Testis (tissue), 2 donors: ENCODE data around the gene BOD1L1.

Experiments
- POLR2A ChIP-seq: fragments of 450-650 bp; IDR thresholded peaks from one replicate; pipeline ENCODE4 v1.6.1; 2017; ENCODE audit warnings: antibody characterized with exemption, mild to moderate bottlenecking, moderate library complexity
- TF ChIP-seq, protein P1 (sequence below), 3 experiments: fragments of 450-650 bp in 2 of 3; fragments of 200-600 bp in 1 of 3; sonication (generic) in 1 of 3; IDR thresholded peaks; one replicate each; pipeline ENCODE4 v1.5.1; 2016 to 2019; ENCODE audit warnings: antibody characterized with exemption in 3 of 3, mild to moderate bottlenecking in 2 of 3, moderate library complexity in 1 of 3

DNA sequence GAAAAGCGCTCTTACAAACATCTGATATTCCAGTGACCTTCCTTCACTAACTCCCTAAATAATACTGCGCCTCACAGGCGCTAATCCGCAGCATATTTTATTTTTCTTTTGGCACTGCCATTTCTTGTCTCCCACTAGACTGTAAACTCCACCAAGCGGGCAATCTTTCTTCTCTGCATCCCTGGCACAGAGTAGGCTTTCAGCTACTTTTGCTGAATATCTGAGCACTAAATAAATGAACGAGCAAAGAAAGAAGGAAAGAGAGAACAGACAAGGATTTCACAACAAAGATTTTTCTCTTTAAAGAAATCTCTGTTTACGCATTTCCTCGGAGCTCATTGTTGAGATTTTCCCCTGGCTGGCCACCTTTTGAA is 95.9 kb downstream of the BOD1L1 start:
- TF ChIP-seq POLR2A: no peak
- TF ChIP-seq, protein P1, sequence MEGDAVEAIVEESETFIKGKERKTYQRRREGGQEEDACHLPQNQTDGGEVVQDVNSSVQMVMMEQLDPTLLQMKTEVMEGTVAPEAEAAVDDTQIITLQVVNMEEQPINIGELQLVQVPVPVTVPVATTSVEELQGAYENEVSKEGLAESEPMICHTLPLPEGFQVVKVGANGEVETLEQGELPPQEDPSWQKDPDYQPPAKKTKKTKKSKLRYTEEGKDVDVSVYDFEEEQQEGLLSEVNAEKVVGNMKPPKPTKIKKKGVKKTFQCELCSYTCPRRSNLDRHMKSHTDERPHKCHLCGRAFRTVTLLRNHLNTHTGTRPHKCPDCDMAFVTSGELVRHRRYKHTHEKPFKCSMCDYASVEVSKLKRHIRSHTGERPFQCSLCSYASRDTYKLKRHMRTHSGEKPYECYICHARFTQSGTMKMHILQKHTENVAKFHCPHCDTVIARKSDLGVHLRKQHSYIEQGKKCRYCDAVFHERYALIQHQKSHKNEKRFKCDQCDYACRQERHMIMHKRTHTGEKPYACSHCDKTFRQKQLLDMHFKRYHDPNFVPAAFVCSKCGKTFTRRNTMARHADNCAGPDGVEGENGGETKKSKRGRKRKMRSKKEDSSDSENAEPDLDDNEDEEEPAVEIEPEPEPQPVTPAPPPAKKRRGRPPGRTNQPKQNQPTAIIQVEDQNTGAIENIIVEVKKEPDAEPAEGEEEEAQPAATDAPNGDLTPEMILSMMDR (IDR thresholded peaks at IDR 0.05): no peak
